ENCODE results near the gene PKM. TPM values are rescaled to one million over a fixed set of nuclear protein-coding genes. Genes with fewer than 3 reads are reported as not detected.

The PKM gene
- total and polyA plus RNA-seq, 4 donors = 12.9 to 61.2 (median 29.7) TPM

GRCh38 chr15:72200395-72201237 is 30.4 kb downstream of the PKM start:
- WGBS = 92% methylated on average over 15 of the region's 15 CpGs
- H3K4me3 ChIP-seq (ENCODE audit: low read depth in 1 of 3, low read length in 3 of 3) = no peak overlapping the region
- DNase-seq (ENCODE audit: low spot score) = no peak
- peaks cover 0 to 11% (median 4%) of the 10 kb centered on the region in 4 donors for H3K4me1 ChIP-seq (ENCODE audit: control insufficient read depth in 4 of 4, insufficient read depth in 4 of 4, low read length in 3 of 4)
- no peak overlapping the region for H3K9ac ChIP-seq (ENCODE audit: low read depth in 1 of 2, low read length in 2 of 2)
- H3K27me3 ChIP-seq (ENCODE audit: control insufficient read depth in 4 of 4, insufficient read depth in 4 of 4, low read length in 3 of 4) = peaks cover 0 to 7% (median 0%) of the 10 kb centered on the region in 4 donors
- no peaks in the 10 kb centered on the region for H3K9me3 ChIP-seq (ENCODE audit: control insufficient read depth in 4 of 4, low read length in 3 of 4)
- peaks cover 0 to 9% (median 2%) of the 10 kb centered on the region in 4 donors for H3K36me3 ChIP-seq (ENCODE audit: control insufficient read depth in 4 of 4, insufficient read depth in 3 of 4, low read depth in 1 of 4, low read length in 3 of 4)
- no peak overlapping the region for H3K27ac ChIP-seq (ENCODE audit: low read depth in 1 of 2, low read length in 2 of 2)
- TF ChIP-seq FOXA2 (IDR thresholded peaks at IDR 0.05) (no peak), NR2F2 (IDR thresholded peaks at IDR 0.05) (no peak), CTCF (IDR thresholded peaks at IDR 0.05; ENCODE audit: low read depth, low read length, missing input control) (no peak)

GRCh38 chr15:72199721-72200212 is 31.2 kb downstream of the PKM start:
- H3K36me3 ChIP-seq (ENCODE audit: control insufficient read depth in 4 of 4, insufficient read depth in 3 of 4, low read depth in 1 of 4, low read length in 3 of 4) = peaks cover 0 to 9% (median 2%) of the 10 kb centered on the region in 4 donors
- no peak for TF ChIP-seq NR2F2 (IDR thresholded peaks at IDR 0.05)
- no peak for TF ChIP-seq ATF3 (IDR thresholded peaks at IDR 0.05)
- TF ChIP-seq HNF4G (IDR thresholded peaks at IDR 0.05) = peak; percentile 55
- TF ChIP-seq SP1 (IDR thresholded peaks at IDR 0.05) = no peak
- TF ChIP-seq HNF4A (conservative IDR thresholded peaks at IDR 0.05) = peak; percentile 84 to 87
- TF ChIP-seq EGR1 (IDR thresholded peaks at IDR 0.05; ENCODE audit: low read depth in 2 of 2) = no peak
- TF ChIP-seq JUND (IDR thresholded peaks at IDR 0.05) = no peak
- peak in 1 of 2 donors; percentile 58 for TF ChIP-seq RXRA (IDR thresholded peaks at IDR 0.05)
- peak; percentile 98 to 99 for TF ChIP-seq RAD21 (IDR thresholded peaks at IDR 0.05)
- no peak for TF ChIP-seq FOXA2 (IDR thresholded peaks at IDR 0.05)
- TF ChIP-seq CTCF (IDR thresholded peaks at IDR 0.05; ENCODE audit: low read depth, low read length, missing input control) = peak; percentile 98
- H3K27ac ChIP-seq (ENCODE audit: low read depth in 1 of 2, low read length in 2 of 2) = no peak overlapping the region
- no peak overlapping the region for H3K4me3 ChIP-seq (ENCODE audit: low read depth in 1 of 3, low read length in 3 of 3)
- peaks cover 0 to 7% (median 0%) of the 10 kb centered on the region in 4 donors for H3K27me3 ChIP-seq (ENCODE audit: control insufficient read depth in 4 of 4, insufficient read depth in 4 of 4, low read length in 3 of 4)
- H3K9ac ChIP-seq (ENCODE audit: low read depth in 1 of 2, low read length in 2 of 2) = no peak overlapping the region
- no peaks in the 10 kb centered on the region for H3K9me3 ChIP-seq (ENCODE audit: control insufficient read depth in 4 of 4, low read length in 3 of 4)
- 46% methylated on average over 2 of the region's 2 CpGs for WGBS
- peaks cover 0 to 11% (median 4%) of the 10 kb centered on the region in 4 donors for H3K4me1 ChIP-seq (ENCODE audit: control insufficient read depth in 4 of 4, insufficient read depth in 4 of 4, low read length in 3 of 4)
- DNase-seq (ENCODE audit: low spot score) = peak; percentile 66

GRCh38 chr15:72199205-72199515 is 31.8 kb downstream of the PKM start:
- no peak overlapping the region for H3K9ac ChIP-seq (ENCODE audit: low read depth in 1 of 2, low read length in 2 of 2)
- H3K27ac ChIP-seq (ENCODE audit: low read depth in 1 of 2, low read length in 2 of 2) = no peak overlapping the region
- 89% methylated on average over 2 of the region's 2 CpGs for WGBS
- peaks cover 0 to 11% (median 4%) of the 10 kb centered on the region in 4 donors for H3K4me1 ChIP-seq (ENCODE audit: control insufficient read depth in 4 of 4, insufficient read depth in 4 of 4, low read length in 3 of 4)
- H3K36me3 ChIP-seq (ENCODE audit: control insufficient read depth in 4 of 4, insufficient read depth in 3 of 4, low read depth in 1 of 4, low read length in 3 of 4) = peaks cover 0 to 9% (median 2%) of the 10 kb centered on the region in 4 donors
- H3K9me3 ChIP-seq (ENCODE audit: control insufficient read depth in 4 of 4, low read length in 3 of 4) = no peaks in the 10 kb centered on the region
- H3K27me3 ChIP-seq (ENCODE audit: control insufficient read depth in 4 of 4, insufficient read depth in 4 of 4, low read length in 3 of 4) = peaks cover 0 to 7% (median 0%) of the 10 kb centered on the region in 4 donors
- no peak for DNase-seq (ENCODE audit: low spot score)
- no peak overlapping the region for H3K4me3 ChIP-seq (ENCODE audit: low read depth in 1 of 3, low read length in 3 of 3)
- TF ChIP-seq JUND (IDR thresholded peaks at IDR 0.05) (no peak), ATF3 (IDR thresholded peaks at IDR 0.05) (no peak), MAX (IDR thresholded peaks at IDR 0.05) (no peak), NR2F2 (IDR thresholded peaks at IDR 0.05) (no peak), SP1 (IDR thresholded peaks at IDR 0.05) (no peak)
